Endothelial cell of umbilical vein (primary cell): ENCODE results near the gene FANCE. TPM values are rescaled to one million over a fixed set of nuclear protein-coding genes. Genes with fewer than 3 reads are reported as not detected.

ENCODE experiments used
- BruUV-seq: library from RNA; stranded (reverse); fragments of 400-500 nt; replicated peaks from 2 replicates; lab custom pipeline; 2021; lab: Mats Ljungman, UMichigan
- CTCF ChIA-PET: fragments of 300-600, 350-600 bp; sonication (Branson Sonifier 250); formaldehyde crosslinking; loops from one replicate; lab custom pipeline; 2021; ENCODE audit warnings: antibody characterized with exemption, inconsistent platforms; lab: Charles Lee
- POLR2A ChIA-PET: fragments of 300-600, 350-600 bp; sonication (Branson Sonifier 250); formaldehyde crosslinking; loops from one replicate; lab custom pipeline; 2021; ENCODE audit warnings: antibody characterized with exemption, inconsistent platforms; lab: Charles Lee
- DNase-seq: peaks from one replicate; pipeline ENCODE4 v3.0.0-alpha.2; 2011; ENCODE audit warnings: low read depth, low spot score
- FAIRE-seq: peaks from 2 replicates; lab custom pipeline; 2011; peaks lifted over from hg19 to GRCh38; lab: Jason Lieb, UNC
- H2AFZ ChIP-seq: 2 replicates; pipeline ENCODE4 v1.6.0; 2012; ENCODE audit warnings: low read depth, low read length, control low read depth, inconsistent platforms
- H3K27ac ChIP-seq: 2 replicates; pipeline ENCODE4 v1.5.1; 2011; ENCODE audit warnings: low read depth, mild to moderate bottlenecking, control low read depth, low read length, moderate library complexity; ENCODE audit not compliant: insufficient read depth
- H3K27me3 ChIP-seq, 2 experiments: 2 replicates each; pipeline versions ENCODE4 v1.6.0 to v1.6.1; 2011; ENCODE audit warnings: low read length in 2 of 2, mixed read lengths in 1 of 2; ENCODE audit not compliant: control insufficient read depth in 2 of 2, insufficient read depth in 2 of 2
- H3K36me3 ChIP-seq, 2 experiments: 2 replicates in 1 of 2; 3 replicates in 1 of 2; pipeline ENCODE4 v1.5.1; 2011; ENCODE audit warnings: low read length in 2 of 2, mild to moderate bottlenecking in 1 of 2, moderate library complexity in 1 of 2; ENCODE audit not compliant: control insufficient read depth in 2 of 2, insufficient read depth in 2 of 2; ENCODE audit errors: extremely low read depth in 1 of 2
- H3K4me1 ChIP-seq: 3 replicates; pipeline ENCODE4 v1.5.1; 2011; ENCODE audit warnings: mild to moderate bottlenecking, low read length; ENCODE audit not compliant: control insufficient read depth, insufficient read depth; ENCODE audit errors: extremely low read depth
- H3K4me2 ChIP-seq: 2 replicates; pipeline ENCODE4 v1.6.1; 2011; ENCODE audit warnings: low read length, control low read depth, mixed read lengths; ENCODE audit not compliant: insufficient read depth
- H3K4me3 ChIP-seq, 3 experiments: fragments of 200-600 bp in 1 of 3; sonication (generic), shearing (Covaris generic) in 1 of 3; replicated peaks in 1 of 3; 2 replicates each; pipeline ENCODE4 v1.5.1; 2011 to 2016; ENCODE audit warnings: control low read depth in 3 of 3, low read length in 3 of 3, mild to moderate bottlenecking in 2 of 3, inconsistent platforms in 1 of 3, low read depth in 1 of 3, moderate library complexity in 1 of 3; ENCODE audit not compliant: insufficient read depth in 1 of 3
- H3K79me2 ChIP-seq: 2 replicates; pipeline ENCODE4 v1.6.0; 2012; ENCODE audit warnings: low read length, inconsistent platforms; ENCODE audit not compliant: control insufficient read depth, insufficient read depth
- H3K9ac ChIP-seq: replicated peaks from 2 replicates; pipeline ENCODE3; 2011; ENCODE audit warnings: low read length, control low read depth; ENCODE audit not compliant: insufficient read depth; ENCODE audit errors: extremely low read depth
- H3K9me1 ChIP-seq: replicated peaks from 3 replicates; pipeline ENCODE4 v1.6.0; 2011; ENCODE audit warnings: mild to moderate bottlenecking, low read length; ENCODE audit not compliant: control insufficient read depth, insufficient read depth; ENCODE audit errors: extremely low read depth
- H3K9me3 ChIP-seq: replicated peaks from 2 replicates; pipeline ENCODE4 v1.5.1; 2012; ENCODE audit warnings: low read length, inconsistent platforms; ENCODE audit not compliant: control insufficient read depth, insufficient read depth
- H4K20me1 ChIP-seq: replicated peaks from 2 replicates; pipeline ENCODE3; 2011; ENCODE audit warnings: mild to moderate bottlenecking, low read length; ENCODE audit not compliant: control insufficient read depth, insufficient read depth; ENCODE audit errors: extremely low read depth
- EZH2 ChIP-seq: IDR thresholded peaks from 2 replicates; pipeline ENCODE4 v1.6.1; 2012; ENCODE audit warnings: borderline replicate concordance, low read depth, mild to moderate bottlenecking, moderate library complexity, low read length, inconsistent platforms; ENCODE audit not compliant: severe bottlenecking
- FOS ChIP-seq: IDR thresholded peaks from 2 replicates; pipeline ENCODE4 v1.6.1; 2011; ENCODE audit warnings: mild to moderate bottlenecking, low read length, moderate library complexity, borderline replicate concordance; ENCODE audit not compliant: insufficient read depth
- GATA2 ChIP-seq: IDR thresholded peaks from 2 replicates; pipeline ENCODE4 v1.7.0; 2011; ENCODE audit warnings: low read depth, mild to moderate bottlenecking, moderate library complexity, mixed read lengths, low read length; ENCODE audit not compliant: insufficient read length, insufficient read depth
- JUN ChIP-seq: IDR thresholded peaks from 2 replicates; pipeline ENCODE4 v1.6.1; 2011; ENCODE audit warnings: borderline replicate concordance, low read depth; ENCODE audit not compliant: insufficient read length, insufficient read depth
- MYC ChIP-seq: IDR thresholded peaks from one replicate; pipeline ENCODE4 v1.6.1; 2011; ENCODE audit warnings: mild to moderate bottlenecking, low read depth, low read length
- POLR2A ChIP-seq: IDR thresholded peaks from 2 replicates; pipeline ENCODE4 v1.6.1; 2012; ENCODE audit warnings: low read depth, mild to moderate bottlenecking, control low read depth, low read length
- POLR2AphosphoS5 ChIP-seq: IDR thresholded peaks from 2 replicates; pipeline ENCODE4 v1.6.1; 2012; ENCODE audit warnings: low read depth, mild to moderate bottlenecking, control low read depth, low read length, moderate library complexity; ENCODE audit not compliant: insufficient read depth
- dilution Hi-C: fragments of 300-500 bp; cut with MboI; formaldehyde crosslinking; loops from one replicate; pipeline ENCODE4 v1.15.0; 2019; ENCODE audit warnings: low sequenced_read_pairs; ENCODE audit not compliant: extremely low pct_ligation_motif_present
- intact Hi-C: fragments of 100-400 bp; cut with micrococcal nuclease; formaldehyde crosslinking; loops from one replicate; pipeline ENCODE4 v1.10.0; 2022
- polyA plus RNA-seq, 4 experiments: library from polyadenylated mRNA; depleted of rRNA in 3 of 4; stranded (reverse) in 3 of 4; unstranded in 1 of 4; fragments of >200 nt; gene quantifications; 2 replicates each; pipeline versions ENCODE4 v1.2.1 to v1.2.3, GENCODE V29; 2011 to 2012; ENCODE audit warnings: missing spikeins in 1 of 4
- total RNA-seq: library from RNA; stranded (reverse); gene quantifications from 2 replicates; pipeline ENCODE4 v1.2.3, GENCODE V29; 2021
- TF ChIP-seq, protein P1 (sequence below), 2 donors: IDR thresholded peaks; 1 replicate in 1 of 2; 2 replicates in 1 of 2; pipeline ENCODE4 v1.5.1; 2011; ENCODE audit warnings: low read length in 2 of 2, mild to moderate bottlenecking in 2 of 2, moderate library complexity in 2 of 2, control low read depth in 1 of 2, inconsistent platforms in 1 of 2, low read depth in 1 of 2; ENCODE audit not compliant: insufficient read depth in 1 of 2; ENCODE audit errors: extremely low read depth in 1 of 2
- TF ChIP-seq, protein P2 (sequence below): IDR thresholded peaks from 2 replicates; pipeline ENCODE4 v1.6.1; 2011; ENCODE audit not compliant: insufficient read depth, insufficient read length

FANCE gene
- total and polyA plus RNA-seq, 2 donors (not counting 3 experiments of a cell fraction or from before 2014, with no cell fraction given), result 9.1 to 12.7 TPM

DNA sequence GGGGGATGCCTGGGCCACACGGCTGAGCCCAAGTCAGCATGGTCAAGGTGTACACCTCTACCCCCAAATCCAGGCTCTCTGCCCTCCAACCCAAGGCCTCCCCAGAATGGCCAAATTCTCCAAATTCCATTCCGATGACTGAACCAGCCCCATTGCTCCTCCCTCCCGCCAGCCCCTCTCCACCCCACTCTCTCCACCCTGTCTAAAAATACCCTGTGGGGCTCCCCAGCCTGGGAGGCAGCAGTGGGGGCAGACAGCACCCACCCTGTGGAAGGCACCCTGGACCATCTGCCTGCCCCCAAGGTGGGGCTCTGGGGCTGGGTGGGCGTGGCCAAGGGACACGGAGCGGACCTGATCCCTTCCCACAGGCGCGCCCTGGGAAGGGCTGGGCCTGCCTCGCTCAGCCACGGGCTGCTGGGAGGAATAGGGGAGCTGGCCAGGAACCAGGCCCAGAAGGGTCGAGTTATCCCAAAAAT is 33.3 kb downstream of the FANCE start:
- FAIRE-seq, result no peak
- BruUV-seq, result no TSS peak

More for the DNA sequence above, 33.3 kb downstream of the FANCE start:
- H2AFZ ChIP-seq, result no peak overlapping the region
- no peaks in the 10 kb centered on the region for H3K36me3 ChIP-seq
- H4K20me1 ChIP-seq, result no peaks in the 10 kb centered on the region
- DNase-seq, result no peak
- no peaks in the 10 kb centered on the region for H3K79me2 ChIP-seq
- H3K9me3 ChIP-seq, result no peaks in the 10 kb centered on the region
- ChIA-PET POLR2A (no interaction called here), CTCF (no interaction called here)
- no peak overlapping the region for H3K4me2 ChIP-seq
- intact Hi-C loops, result no loop called here
- no peak overlapping the region for H3K4me3 ChIP-seq
- H3K4me1 ChIP-seq, result no peaks in the 10 kb centered on the region
- TF ChIP-seq POLR2A, result no peak
- no peak for TF ChIP-seq FOS
- no peak for TF ChIP-seq EZH2
- TF ChIP-seq MYC, result no peak
- TF ChIP-seq GATA2, result no peak
- TF ChIP-seq, protein P1, sequence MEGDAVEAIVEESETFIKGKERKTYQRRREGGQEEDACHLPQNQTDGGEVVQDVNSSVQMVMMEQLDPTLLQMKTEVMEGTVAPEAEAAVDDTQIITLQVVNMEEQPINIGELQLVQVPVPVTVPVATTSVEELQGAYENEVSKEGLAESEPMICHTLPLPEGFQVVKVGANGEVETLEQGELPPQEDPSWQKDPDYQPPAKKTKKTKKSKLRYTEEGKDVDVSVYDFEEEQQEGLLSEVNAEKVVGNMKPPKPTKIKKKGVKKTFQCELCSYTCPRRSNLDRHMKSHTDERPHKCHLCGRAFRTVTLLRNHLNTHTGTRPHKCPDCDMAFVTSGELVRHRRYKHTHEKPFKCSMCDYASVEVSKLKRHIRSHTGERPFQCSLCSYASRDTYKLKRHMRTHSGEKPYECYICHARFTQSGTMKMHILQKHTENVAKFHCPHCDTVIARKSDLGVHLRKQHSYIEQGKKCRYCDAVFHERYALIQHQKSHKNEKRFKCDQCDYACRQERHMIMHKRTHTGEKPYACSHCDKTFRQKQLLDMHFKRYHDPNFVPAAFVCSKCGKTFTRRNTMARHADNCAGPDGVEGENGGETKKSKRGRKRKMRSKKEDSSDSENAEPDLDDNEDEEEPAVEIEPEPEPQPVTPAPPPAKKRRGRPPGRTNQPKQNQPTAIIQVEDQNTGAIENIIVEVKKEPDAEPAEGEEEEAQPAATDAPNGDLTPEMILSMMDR (IDR thresholded peaks at IDR 0.05; ENCODE audit: extremely low read depth in 1 of 2, insufficient read depth in 1 of 2, low read depth in 1 of 2, low read length in 2 of 2), result no peak
- TF ChIP-seq POLR2AphosphoS5, result no peak
- TF ChIP-seq, protein P2, sequence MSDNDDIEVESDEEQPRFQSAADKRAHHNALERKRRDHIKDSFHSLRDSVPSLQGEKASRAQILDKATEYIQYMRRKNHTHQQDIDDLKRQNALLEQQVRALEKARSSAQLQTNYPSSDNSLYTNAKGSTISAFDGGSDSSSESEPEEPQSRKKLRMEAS, result no peak
- no peak for TF ChIP-seq JUN
- no peaks in the 10 kb centered on the region for H3K9me1 ChIP-seq
- peaks cover 0 to 2% of the 10 kb centered on the region in 2 experiments for H3K27me3 ChIP-seq
- H3K27ac ChIP-seq, result no peak overlapping the region
- dilution Hi-C loops, result no loop called here
- no peak overlapping the region for H3K9ac ChIP-seq
